OCI-LY7 (cell line): ENCODE data around the gene ORC1.

Experiments
- EZH2phosphoT487 ChIP-seq: fragments of 200-600 bp; sonication (generic); IDR thresholded peaks from 2 replicates; pipeline ENCODE4 v1.6.1; 2018; ENCODE audit warnings: low read depth, borderline replicate concordance, mild to moderate bottlenecking, mixed run types, antibody characterized with exemption, low read length, moderate library complexity, mixed read lengths
- TF ChIP-seq, protein P1 (sequence below): fragments of 200-600 bp; sonication (generic); conservative IDR thresholded peaks from 2 replicates; pipeline ENCODE4 v1.5.1; 2014; ENCODE audit warnings: mild to moderate bottlenecking, antibody characterized with exemption, low read length, moderate library complexity, mixed read lengths

DNA sequence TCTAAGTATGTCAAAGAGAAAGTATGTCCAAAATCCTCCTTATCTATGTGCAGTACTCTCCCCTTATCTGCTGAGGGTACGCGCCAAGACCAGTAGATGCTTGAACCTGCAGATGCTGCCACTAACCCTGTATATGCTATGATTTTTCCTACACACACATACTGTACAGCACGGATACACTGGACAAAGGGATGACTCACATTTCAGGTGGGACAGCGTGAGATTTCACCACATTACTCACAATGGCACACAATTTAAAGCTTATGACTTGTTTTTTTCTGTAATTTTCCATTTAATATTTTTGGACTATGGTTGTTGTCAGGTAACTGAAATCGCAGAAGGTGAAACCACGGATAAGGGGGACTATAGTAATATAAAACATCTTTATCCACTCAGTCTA is 4.1 kb downstream of the ORC1 start:
- TF ChIP-seq, protein P1, sequence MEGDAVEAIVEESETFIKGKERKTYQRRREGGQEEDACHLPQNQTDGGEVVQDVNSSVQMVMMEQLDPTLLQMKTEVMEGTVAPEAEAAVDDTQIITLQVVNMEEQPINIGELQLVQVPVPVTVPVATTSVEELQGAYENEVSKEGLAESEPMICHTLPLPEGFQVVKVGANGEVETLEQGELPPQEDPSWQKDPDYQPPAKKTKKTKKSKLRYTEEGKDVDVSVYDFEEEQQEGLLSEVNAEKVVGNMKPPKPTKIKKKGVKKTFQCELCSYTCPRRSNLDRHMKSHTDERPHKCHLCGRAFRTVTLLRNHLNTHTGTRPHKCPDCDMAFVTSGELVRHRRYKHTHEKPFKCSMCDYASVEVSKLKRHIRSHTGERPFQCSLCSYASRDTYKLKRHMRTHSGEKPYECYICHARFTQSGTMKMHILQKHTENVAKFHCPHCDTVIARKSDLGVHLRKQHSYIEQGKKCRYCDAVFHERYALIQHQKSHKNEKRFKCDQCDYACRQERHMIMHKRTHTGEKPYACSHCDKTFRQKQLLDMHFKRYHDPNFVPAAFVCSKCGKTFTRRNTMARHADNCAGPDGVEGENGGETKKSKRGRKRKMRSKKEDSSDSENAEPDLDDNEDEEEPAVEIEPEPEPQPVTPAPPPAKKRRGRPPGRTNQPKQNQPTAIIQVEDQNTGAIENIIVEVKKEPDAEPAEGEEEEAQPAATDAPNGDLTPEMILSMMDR = no peak
- TF ChIP-seq EZH2phosphoT487 = no peak
